K562 (cell line): ENCODE measurements around the gene USP7. TPM values are rescaled to one million over a fixed set of nuclear protein-coding genes. Genes with fewer than 3 reads are reported as not detected.

Experiments used
- ATAC-seq: fragments of 200-7000 bp; cut with Tn5 transposase; 3 replicates; pipeline ENCODE4 v1.9.1; 2020; ENCODE audit warnings: moderate library complexity
- BruUV-seq: library from RNA; stranded (reverse); fragments of 400-500 nt; replicated peaks from 2 replicates; lab custom pipeline; 2021; lab: Mats Ljungman, UMichigan
- CTCF ChIA-PET: fragments of 300-600 bp; formaldehyde crosslinking; extraction: SDS; loops from one replicate; lab custom pipeline; 2021; ENCODE audit warnings: low intra/inter-chr PET ratio; lab: Yijun Ruan, JAX
- POLR2A ChIA-PET: fragments of 300-600, 350-650 bp; sonication (Branson Sonifier 250); formaldehyde crosslinking; extraction: SDS; loops from one replicate; lab custom pipeline; 2021; ENCODE audit warnings: antibody characterized with exemption, inconsistent platforms; lab: Yijun Ruan, JAX
- DNase-seq, 4 experiments: peaks; one replicate each; pipeline versions ENCODE4 v3.0.0 to v3.0.0-alpha.2; 2011 to 2018; ENCODE audit warnings: low spot score in 3 of 4, mixed read lengths in 3 of 4; ENCODE audit errors: extremely low read depth in 1 of 4
- FAIRE-seq: peaks from 2 replicates; lab custom pipeline; 2011; peaks lifted over from hg19 to GRCh38; lab: Jason Lieb, UNC
- H2AFZ ChIP-seq: 2 replicates; pipeline ENCODE4 v1.6.0; 2011; ENCODE audit warnings: low read depth, low read length, control low read depth, inconsistent platforms
- H3K27ac ChIP-seq: fragments of 200-600 bp; 3 replicates; pipeline ENCODE4 v1.8.0; 2011; ENCODE audit warnings: low read depth, mild to moderate bottlenecking, control low read depth, inconsistent platforms, low read length, moderate library complexity, mixed read lengths; ENCODE audit errors: extremely low read depth
- H3K27me3 ChIP-seq, 2 experiments: fragments of 300-600 bp in 1 of 2; 2 replicates in 1 of 2; 3 replicates in 1 of 2; pipeline versions ENCODE4 v1.6.0 to v1.8.0; 2011; ENCODE audit warnings: inconsistent platforms in 2 of 2, low read length in 2 of 2, mild to moderate bottlenecking in 1 of 2, mixed read lengths in 1 of 2, moderate library complexity in 1 of 2; ENCODE audit not compliant: control insufficient read depth in 2 of 2, insufficient read depth in 2 of 2
- H3K36me3 ChIP-seq: fragments of 300-600 bp; 3 replicates; pipeline ENCODE4 v1.8.0; 2011; ENCODE audit warnings: mild to moderate bottlenecking, low read length, inconsistent platforms; ENCODE audit not compliant: control insufficient read depth, insufficient read depth
- H3K4me1 ChIP-seq, 2 experiments: fragments of 200-600 bp in 1 of 2; replicated peaks in 1 of 2; 2 replicates in 1 of 2; 3 replicates in 1 of 2; pipeline versions ENCODE4 v1.5.1 to v1.8.0; 2011; ENCODE audit warnings: inconsistent platforms in 2 of 2, low read length in 2 of 2, mild to moderate bottlenecking in 1 of 2, mixed read lengths in 1 of 2, moderate library complexity in 1 of 2; ENCODE audit not compliant: control insufficient read depth in 2 of 2, insufficient read depth in 2 of 2
- H3K4me2 ChIP-seq: 2 replicates; pipeline ENCODE4 v1.6.1; 2011; ENCODE audit warnings: low read length, control low read depth, inconsistent platforms, mixed read lengths; ENCODE audit not compliant: insufficient read depth
- H3K4me3 ChIP-seq: fragments of 200-600 bp; sonication (generic), shearing (Covaris generic); 2 replicates; pipeline ENCODE4 v1.5.1; 2016; ENCODE audit warnings: control low read depth, inconsistent platforms
- H3K79me2 ChIP-seq: fragments of 200-600 bp; 3 replicates; pipeline ENCODE4 v1.8.0; 2011; ENCODE audit warnings: low read length, inconsistent platforms; ENCODE audit not compliant: control insufficient read depth, insufficient read depth
- H3K9ac ChIP-seq, 2 experiments: 2 replicates each; pipeline versions ENCODE4 v1.6.0 to v1.6.1; 2011; ENCODE audit warnings: low read depth in 2 of 2, low read length in 2 of 2, control low read depth in 1 of 2, inconsistent platforms in 1 of 2, mild to moderate bottlenecking in 1 of 2, mixed read lengths in 1 of 2; ENCODE audit not compliant: insufficient read depth in 1 of 2
- H3K9me1 ChIP-seq: one replicate; pipeline ENCODE4 v1.6.0; 2011; ENCODE audit warnings: inconsistent platforms, mild to moderate bottlenecking, low read length, moderate library complexity; ENCODE audit not compliant: control insufficient read depth, insufficient read depth
- H3K9me3 ChIP-seq: replicated peaks from 2 replicates; pipeline ENCODE4 v1.5.1; 2011; ENCODE audit warnings: low read depth, low read length, inconsistent platforms; ENCODE audit not compliant: control insufficient read depth, insufficient read depth
- H4K20me1 ChIP-seq: replicated peaks from 2 replicates; pipeline ENCODE4 v1.6.1; 2011; ENCODE audit warnings: low read length, inconsistent platforms, mixed read lengths; ENCODE audit not compliant: control insufficient read depth, insufficient read depth
- CEBPG ChIP-seq, 3 experiments: fragments of 200-800 bp in 1 of 3; sonication (Bioruptor generic) in 1 of 3; sonication (generic) in 1 of 3; formaldehyde crosslinking in 1 of 3; IDR thresholded peaks in 2 of 3; conservative IDR thresholded peaks in 1 of 3; 2 replicates each; pipeline versions ENCODE4 v1.6.1 to v1.8.0; 2016 to 2022; ENCODE audit warnings: missing compliant biosample characterization in 2 of 3, missing genetic modification characterization in 2 of 3, mild to moderate bottlenecking in 1 of 3, missing genetic modification reagents in 1 of 3
- ZNF77 ChIP-seq: fragments of 250-450 bp; sonication (Bioruptor Pico); IDR thresholded peaks from 2 replicates; pipeline ENCODE4 v1.5.0; 2020
- WGBS: fragments of 100-300 bp; shearing (Covaris generic); methylation state at CpG from one replicate; pipeline ENCODE4 v1.1.6; 2016; ENCODE audit warnings: low coverage, mixed read lengths; ENCODE audit not compliant: insufficient coverage; ENCODE audit errors: missing lambda C conversion rate; 5-methylcytosine and 5-hydroxymethylcytosine counted together
- in situ Hi-C: fragments of 300-500 bp; cut with MboI; formaldehyde crosslinking; loops from 4 replicates; pipeline ENCODE4 v1.15.0; 2018; ENCODE audit warnings: inconsistent platforms, mixed read lengths
- intact Hi-C: fragments of 100-400 bp; cut with micrococcal nuclease; formaldehyde crosslinking; loops from 2 replicates; pipeline ENCODE4 v1.14.2; 2022
- polyA plus RNA-seq, 8 experiments: library from polyadenylated mRNA; depleted of rRNA in 4 of 8; stranded (reverse) in 5 of 8; unstranded in 3 of 8; fragments of >200 nt; fragmentation: Nextera tagmentation in 2 of 8; fragmentation: Illumina TruSeq in 1 of 8; extraction: Ambion mirVana in 2 of 8; extraction: Trizol in 1 of 8; gene quantifications; 2 replicates each; pipeline versions ENCODE4 v1.2.1 to v1.2.3, GENCODE V29; 2011 to 2014; ENCODE audit warnings: inconsistent platforms in 1 of 8, missing spikeins in 1 of 8
- total RNA-seq, 7 experiments: library from RNA; depleted of rRNA in 6 of 7; stranded (reverse); fragments of >200 nt in 6 of 7; fragmentation: Illumina TruSeq in 2 of 7; extraction: Trizol in 2 of 7; gene quantifications; 2 replicates each; pipeline versions ENCODE4 v1.2.1 to v1.2.3, GENCODE V29; 2011 to 2021; ENCODE audit warnings: low replicate concordance in 1 of 7

USP7 gene
- total and polyA plus RNA-seq, 9 of the 15 experiments (the other 6 are each of a cell fraction or from before 2014, with no cell fraction given) = 17.1 to 145 (median 57.9) TPM

GRCh38 chr16:8919934-8920462, 43.7 kb downstream of the USP7 start:
- Histone ChIP-seq H4K20me1 (peaks cover 14% of the 10 kb centered on the region), H3K27ac (no peak overlapping the region), H3K9me1 (peaks cover 4% of the 10 kb centered on the region), H3K36me3 (peaks cover 99% of the 10 kb centered on the region), H2AFZ (no peak overlapping the region), H3K27me3 (no peaks in the 10 kb centered on the region), H3K4me2 (no peak overlapping the region), H3K4me1 (peaks cover 0 to 8% of the 10 kb centered on the region in 2 experiments; a peak in 2 of 5 replicates), H3K9ac (peak overlapping the region in 1 of 2 experiments; percentile 56; a peak in 1 of 4 replicates), H3K79me2 (peaks cover 17% of the 10 kb centered on the region), H3K9me3 (no peaks in the 10 kb centered on the region), H3K4me3 (no peak overlapping the region)
- BruUV-seq = no TSS peak
- 92% methylated on average over 11 of the region's 11 CpGs for WGBS
- no peak for DNase-seq
- intact Hi-C loops = no loop called here
- CTCF ChIA-PET = no interaction called here
- in situ Hi-C loops = no loop called here
- TF ChIP-seq ZNF77 (CRISPR knock-in tag) (no peak), CEBPG (CRISPR knock-in tag; IDR thresholded peaks at IDR 0.05) (no peak), CEBPG (tag; conservative IDR thresholded peaks at IDR 0.05 in 1 of 2, IDR thresholded peaks at IDR 0.05 in 1 of 2) (0 out of 4 replicates have a peak, but pooled peaks of 1 of the 2 experiments have one; percentile 18)
- ATAC-seq = no peak
- FAIRE-seq = no peak
- POLR2A ChIA-PET = interaction anchor here (0.6 to 1.1 kb wide), 2 partner anchors 44 to 99 kb away, joined by 3 read pairs; partner anchors contain the start of gene USP7
